B cell (primary cell): ENCODE results near the gene CDH13.

ENCODE experiments used
- CTCF ChIP-seq: fragments of 200-600 bp; IDR thresholded peaks from one replicate; pipeline ENCODE4 v1.8.0; 2022; ENCODE audit warnings: antibody characterized with exemption, mild to moderate bottlenecking
- EZH2 ChIP-seq: IDR thresholded peaks from 2 replicates; pipeline ENCODE4 v1.6.1; 2012; ENCODE audit warnings: borderline replicate concordance, low read depth, mild to moderate bottlenecking, moderate library complexity, low read length; ENCODE audit not compliant: insufficient read depth, poor library complexity, severe bottlenecking

GRCh38 chr16:82888591-82889001, 261.8 kb downstream of the CDH13 start:
- TF ChIP-seq CTCF (no peak), EZH2 (no peak)
